Prostate gland (tissue), 2 donors: ENCODE data around the gene GABRB2.

Experiments
- POLR2A ChIP-seq: fragments of 450-650 bp; IDR thresholded peaks from one replicate; pipeline ENCODE4 v1.6.1; 2016; ENCODE audit warnings: antibody characterized with exemption, mild to moderate bottlenecking
- TF ChIP-seq, protein P1 (sequence below), 4 experiments: fragments of 200-600 bp in 2 of 4; fragments of 450-650 bp in 2 of 4; sonication (generic) in 2 of 4; IDR thresholded peaks; 1 replicate in 3 of 4; 2 replicates in 1 of 4; pipeline ENCODE4 v1.5.1; 2016 to 2019; ENCODE audit warnings: antibody characterized with exemption in 4 of 4, mild to moderate bottlenecking in 2 of 4, moderate library complexity in 2 of 4

DNA sequence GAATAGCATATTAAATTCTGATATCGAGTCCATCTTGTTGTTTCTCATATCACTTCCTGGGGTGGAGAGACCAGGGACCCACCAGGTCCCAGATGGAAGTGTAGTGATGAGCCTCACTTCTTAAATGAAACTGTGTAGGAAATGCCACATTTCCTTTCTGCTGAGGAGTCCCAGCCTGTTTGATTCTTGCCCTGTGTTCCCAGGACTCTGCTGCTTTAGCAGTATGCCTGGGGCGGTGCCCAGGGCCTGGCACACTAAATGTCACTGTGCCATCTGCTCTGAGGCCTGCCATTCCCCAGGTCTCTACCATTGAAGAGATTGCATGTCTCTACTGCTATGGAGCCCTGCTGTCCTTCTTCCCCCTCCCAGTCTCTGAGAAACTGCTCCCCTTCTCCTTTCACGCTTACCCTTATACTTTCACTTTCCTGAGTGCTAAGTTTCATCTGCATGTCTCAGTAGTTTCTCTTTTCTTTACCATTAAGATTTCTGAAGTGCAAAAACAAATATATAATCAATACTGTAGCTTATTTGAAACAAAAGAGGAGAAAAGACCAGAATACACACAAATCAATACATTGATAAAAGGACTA, 260.4 kb downstream of the GABRB2 start:
- TF ChIP-seq, protein P1, sequence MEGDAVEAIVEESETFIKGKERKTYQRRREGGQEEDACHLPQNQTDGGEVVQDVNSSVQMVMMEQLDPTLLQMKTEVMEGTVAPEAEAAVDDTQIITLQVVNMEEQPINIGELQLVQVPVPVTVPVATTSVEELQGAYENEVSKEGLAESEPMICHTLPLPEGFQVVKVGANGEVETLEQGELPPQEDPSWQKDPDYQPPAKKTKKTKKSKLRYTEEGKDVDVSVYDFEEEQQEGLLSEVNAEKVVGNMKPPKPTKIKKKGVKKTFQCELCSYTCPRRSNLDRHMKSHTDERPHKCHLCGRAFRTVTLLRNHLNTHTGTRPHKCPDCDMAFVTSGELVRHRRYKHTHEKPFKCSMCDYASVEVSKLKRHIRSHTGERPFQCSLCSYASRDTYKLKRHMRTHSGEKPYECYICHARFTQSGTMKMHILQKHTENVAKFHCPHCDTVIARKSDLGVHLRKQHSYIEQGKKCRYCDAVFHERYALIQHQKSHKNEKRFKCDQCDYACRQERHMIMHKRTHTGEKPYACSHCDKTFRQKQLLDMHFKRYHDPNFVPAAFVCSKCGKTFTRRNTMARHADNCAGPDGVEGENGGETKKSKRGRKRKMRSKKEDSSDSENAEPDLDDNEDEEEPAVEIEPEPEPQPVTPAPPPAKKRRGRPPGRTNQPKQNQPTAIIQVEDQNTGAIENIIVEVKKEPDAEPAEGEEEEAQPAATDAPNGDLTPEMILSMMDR (IDR thresholded peaks at IDR 0.05) = no peak
- TF ChIP-seq POLR2A = no peak
